ENCODE measurements around the gene LDAH. TPM values are rescaled to one million over a fixed set of nuclear protein-coding genes. Genes with fewer than 3 reads are reported as not detected.

The LDAH gene
- total RNA-seq, 2 experiments from 2014 or later: 31.1 to 37.6 TPM

DNA sequence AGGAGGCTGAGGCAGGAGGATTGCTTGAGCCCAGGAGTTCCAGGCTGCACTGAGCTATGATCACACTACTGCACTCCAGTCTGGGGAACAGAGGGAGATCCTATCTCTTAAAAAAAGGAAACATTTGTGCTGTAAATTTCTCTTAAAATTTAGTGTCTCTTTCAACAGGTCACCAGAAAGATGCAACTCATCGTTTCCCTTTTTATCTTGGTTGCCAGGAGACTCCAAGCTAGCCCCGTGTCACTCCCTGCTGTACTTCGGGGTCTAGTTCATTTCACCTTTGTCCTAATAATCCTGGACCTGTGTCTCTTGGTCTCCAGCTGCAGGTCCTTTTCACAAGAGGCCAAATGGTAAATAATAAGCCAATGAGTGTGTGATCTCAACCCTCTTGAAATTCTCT lies 179.1 kb downstream of the LDAH start:
- Mint-ChIP-seq H3K4me1 (ENCODE audit: low read depth) (peaks cover 3% of the 10 kb centered on the region), H3K27me3 (ENCODE audit: low read depth) (no peaks in the 10 kb centered on the region), H3K9me3 (no peaks in the 10 kb centered on the region), H3K36me3 (ENCODE audit: low read depth) (peaks cover 6% of the 10 kb centered on the region), H3K4me3 (no peak overlapping the region), H3K27ac (no peak overlapping the region)
- intact Hi-C loops (cut with micrococcal nuclease): loop anchor here (2.0 to 10.0 kb wide), 3 partner anchors 402 to 689 kb away; partner anchors contain the start of gene MATN3
- DNase-seq: no peak
- CTCF ChIA-PET: interaction anchor here (0.6 to 5.8 kb wide), 15 partner anchors 8 to 403 kb away, joined by 3 to 63 read pairs (median 4); partner anchors contain the start of genes HS1BP3 and RHOB

DNA sequence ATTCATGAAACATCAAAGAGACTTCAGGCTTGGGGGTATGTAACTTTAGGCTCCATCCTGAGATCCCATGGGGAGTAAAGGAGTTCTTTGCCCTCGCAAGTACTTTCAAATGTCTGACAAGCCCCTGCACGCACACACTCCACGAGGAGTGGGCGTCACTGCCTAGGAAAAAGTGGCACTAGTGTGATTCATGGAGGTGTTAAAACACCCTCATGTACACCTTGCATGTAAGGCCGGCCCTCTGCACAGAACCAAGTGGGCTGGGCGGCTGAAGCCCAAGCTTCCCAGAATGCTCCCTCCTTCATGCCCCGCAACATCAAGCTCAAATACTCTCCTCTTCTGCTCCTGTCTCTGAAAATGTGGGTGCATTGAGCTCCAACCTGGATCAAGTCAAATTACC lies 179.8 kb downstream of the LDAH start:
- CTCF ChIA-PET: interaction anchor here (0.9 to 5.8 kb wide), 23 partner anchors 8 to 403 kb away, joined by 3 to 63 read pairs (median 3); partner anchors contain the start of genes HS1BP3 and RHOB
- intact Hi-C loops (cut with micrococcal nuclease): loop anchor here (2.0 to 10.0 kb wide), 3 partner anchors 401 to 688 kb away; partner anchors contain the start of gene MATN3
- Mint-ChIP-seq H3K27me3 (ENCODE audit: low read depth) (no peaks in the 10 kb centered on the region), H3K4me1 (ENCODE audit: low read depth) (no peaks in the 10 kb centered on the region), H3K4me3 (no peak overlapping the region), H3K36me3 (ENCODE audit: low read depth) (peaks cover 6% of the 10 kb centered on the region), H3K9me3 (no peaks in the 10 kb centered on the region), H3K27ac (no peak overlapping the region)
- DNase-seq: no peak

GRCh38 chr2:20642055-20642971 lies 180.6 kb downstream of the LDAH start:
- Mint-ChIP-seq H3K27me3 (ENCODE audit: low read depth) (no peaks in the 10 kb centered on the region), H3K4me3 (no peak overlapping the region), H3K27ac (no peak overlapping the region), H3K9me3 (no peaks in the 10 kb centered on the region), H3K4me1 (ENCODE audit: low read depth) (no peaks in the 10 kb centered on the region), H3K36me3 (ENCODE audit: low read depth) (peaks cover 6% of the 10 kb centered on the region)
- intact Hi-C loops (cut with micrococcal nuclease): loop anchor here (1.0 to 10.0 kb wide), 5 partner anchors 199 to 688 kb away; partner anchors contain the start of gene MATN3
- CTCF ChIA-PET: interaction anchor here (0.6 to 5.8 kb wide), 24 partner anchors 8 to 317 kb away, joined by 3 to 63 read pairs (median 4); partner anchors contain the start of genes HS1BP3 and RHOB
- DNase-seq: peak; percentile 73

DNA sequence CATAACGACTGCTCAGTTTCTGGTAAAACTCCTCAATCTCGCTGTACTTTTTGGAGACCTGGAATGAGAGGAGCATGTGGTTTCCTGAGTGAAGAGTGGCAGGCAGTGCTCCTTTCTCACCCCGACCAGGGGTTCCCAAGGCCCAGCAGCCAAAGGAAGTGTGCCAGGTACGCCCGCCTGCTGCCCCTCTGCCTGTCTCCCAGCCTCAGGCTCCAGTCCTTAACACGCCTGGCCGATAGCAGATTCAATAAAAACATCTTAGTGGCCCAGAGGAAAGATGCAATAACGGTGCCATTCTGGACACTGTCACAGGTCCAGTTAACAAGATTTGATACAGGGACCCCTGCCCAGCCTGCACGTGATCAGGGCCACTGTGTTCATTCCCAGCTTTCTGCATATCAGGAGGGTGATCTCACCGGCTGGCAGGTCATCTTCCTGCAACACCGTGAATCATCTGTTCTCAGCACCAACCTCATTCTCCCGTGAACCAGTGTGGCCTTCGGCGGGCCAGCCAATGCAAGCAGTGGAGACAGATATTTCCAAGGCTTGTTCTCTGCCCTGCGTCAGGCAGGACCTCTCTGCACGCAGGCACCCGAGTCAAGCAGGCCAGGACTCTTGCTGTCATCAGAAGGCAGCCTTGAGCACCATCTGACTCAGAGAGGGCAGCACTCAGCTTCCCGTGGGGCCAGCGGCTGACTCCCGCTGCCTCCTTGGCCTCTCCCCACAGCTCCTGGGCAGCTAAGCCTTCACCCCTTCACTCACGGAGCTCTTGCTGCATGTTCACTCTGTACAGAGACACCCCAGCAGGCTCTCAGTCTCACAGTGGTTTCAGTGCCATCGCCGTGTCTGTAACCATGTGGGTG lies 181.5 kb downstream of the LDAH start:
- DNase-seq: no peak
- H3K9me3 Mint-ChIP-seq: no peaks in the 10 kb centered on the region
- no peak overlapping the region for H3K4me3 Mint-ChIP-seq
- H3K27ac Mint-ChIP-seq: no peak overlapping the region
- CTCF ChIA-PET: interaction anchor here (0.7 to 5.8 kb wide), 16 partner anchors 10 to 316 kb away, joined by 3 to 63 read pairs (median 4); partner anchors contain the start of gene RHOB
- no peaks in the 10 kb centered on the region for H3K4me1 Mint-ChIP-seq (ENCODE audit: low read depth)
- H3K36me3 Mint-ChIP-seq (ENCODE audit: low read depth): peaks cover 8% of the 10 kb centered on the region
- H3K27me3 Mint-ChIP-seq (ENCODE audit: low read depth): no peaks in the 10 kb centered on the region
- intact Hi-C loops (cut with micrococcal nuclease): loop anchor here (5.0 to 10.0 kb wide), 2 partner anchors 399 to 627 kb away; partner anchors contain the start of gene MATN3

- Mint-ChIP-seq H3K27ac (no peak overlapping the region), H3K4me1 (ENCODE audit: low read depth) (no peaks in the 10 kb centered on the region), H3K4me3 (no peak overlapping the region), H3K36me3 (ENCODE audit: low read depth) (peaks cover 8% of the 10 kb centered on the region), H3K27me3 (ENCODE audit: low read depth) (no peaks in the 10 kb centered on the region), H3K9me3 (no peaks in the 10 kb centered on the region)
- DNase-seq: no peak
- CTCF ChIA-PET: interaction anchor here (0.8 to 5.8 kb wide), 8 partner anchors 10 to 315 kb away, joined by 3 to 63 read pairs (median 9); partner anchors contain the start of gene HS1BP3
- intact Hi-C loops (cut with micrococcal nuclease): loop anchor here (5.0 to 10.0 kb wide), 2 partner anchors 398 to 626 kb away; partner anchors contain the start of gene MATN3
Observed at GRCh38 chr2:20640411-20641122, 182.3 kb downstream of the LDAH start.

DNA sequence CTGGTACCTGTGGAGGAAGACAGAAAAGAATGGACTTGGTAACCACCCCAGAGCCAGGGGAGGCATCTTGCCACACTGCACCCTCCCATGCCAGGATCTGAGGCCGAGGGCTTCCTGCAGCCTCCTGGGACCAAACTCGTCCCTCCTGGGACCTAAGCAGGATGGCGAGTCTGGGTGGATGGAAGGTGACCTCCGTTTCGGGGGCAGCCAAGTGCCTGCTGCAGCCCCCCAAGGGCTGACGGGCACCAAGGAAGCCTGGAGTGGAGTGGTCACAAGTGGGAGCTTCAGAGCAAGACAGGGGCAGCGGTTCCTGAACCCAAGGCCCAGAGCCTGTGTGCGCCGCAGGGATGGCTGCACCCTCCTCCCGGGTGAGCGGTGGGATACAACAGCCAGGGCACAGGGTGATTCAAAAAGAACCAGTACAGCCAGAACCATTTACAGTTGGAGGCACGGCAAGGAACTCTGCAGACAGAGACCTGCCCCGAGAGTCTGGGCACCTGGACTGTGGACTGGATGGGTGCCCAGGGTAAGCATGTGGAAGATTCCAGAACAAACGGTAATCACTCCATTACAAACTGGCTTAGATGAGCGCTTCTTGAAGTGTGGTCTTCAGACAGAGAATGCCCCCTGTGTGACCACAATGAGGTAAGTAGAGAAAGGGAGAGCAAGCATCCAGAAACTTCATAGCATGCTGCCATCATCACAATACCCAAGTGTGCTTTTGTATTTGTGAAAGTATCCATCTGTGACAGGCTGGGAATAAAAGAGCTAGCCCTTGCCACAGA lies 184.1 kb downstream of the LDAH start:
- Mint-ChIP-seq H3K4me1 (ENCODE audit: low read depth) (no peaks in the 10 kb centered on the region), H3K27me3 (ENCODE audit: low read depth) (no peaks in the 10 kb centered on the region), H3K27ac (no peak overlapping the region), H3K36me3 (ENCODE audit: low read depth) (peaks cover 2% of the 10 kb centered on the region), H3K9me3 (no peaks in the 10 kb centered on the region), H3K4me3 (no peak overlapping the region)
- intact Hi-C loops (cut with micrococcal nuclease): no loop called here
- CTCF ChIA-PET: interaction anchor here (0.8 to 5.8 kb wide), 4 partner anchors 12 to 199 kb away, joined by 3 to 63 read pairs (median 8); partner anchors contain the start of genes HS1BP3 and RHOB
- DNase-seq: no peak

DNA sequence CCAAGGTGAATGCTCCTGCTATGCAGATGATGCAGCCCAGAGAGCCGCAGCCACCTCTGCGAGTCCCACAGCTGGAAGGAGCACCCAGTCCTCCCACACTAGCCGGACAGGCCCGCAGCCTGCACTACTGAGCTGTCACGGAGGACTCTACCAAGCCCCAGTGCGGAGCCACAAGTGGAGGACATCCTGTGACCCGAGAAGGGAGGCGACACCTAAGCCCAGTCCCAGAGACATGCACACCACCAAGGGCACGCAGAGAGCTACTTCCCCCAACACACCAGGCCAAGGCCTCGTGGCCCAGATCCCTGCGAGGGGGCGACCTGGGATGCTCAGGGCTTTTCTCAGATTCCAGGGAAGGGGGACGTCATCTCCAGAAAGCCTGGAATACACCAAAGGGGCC lies 184.9 kb downstream of the LDAH start:
- Mint-ChIP-seq H3K4me3 (no peak overlapping the region), H3K36me3 (ENCODE audit: low read depth) (peaks cover 2% of the 10 kb centered on the region), H3K4me1 (ENCODE audit: low read depth) (no peaks in the 10 kb centered on the region), H3K27me3 (ENCODE audit: low read depth) (no peaks in the 10 kb centered on the region), H3K27ac (no peak overlapping the region), H3K9me3 (no peaks in the 10 kb centered on the region)
- CTCF ChIA-PET: interaction anchor here (0.8 kb wide), 1 partner anchor 14 kb away, joined by 3 read pairs; no protein-coding TSS in a partner anchor
- DNase-seq: no peak
- intact Hi-C loops (cut with micrococcal nuclease): no loop called here

DNA sequence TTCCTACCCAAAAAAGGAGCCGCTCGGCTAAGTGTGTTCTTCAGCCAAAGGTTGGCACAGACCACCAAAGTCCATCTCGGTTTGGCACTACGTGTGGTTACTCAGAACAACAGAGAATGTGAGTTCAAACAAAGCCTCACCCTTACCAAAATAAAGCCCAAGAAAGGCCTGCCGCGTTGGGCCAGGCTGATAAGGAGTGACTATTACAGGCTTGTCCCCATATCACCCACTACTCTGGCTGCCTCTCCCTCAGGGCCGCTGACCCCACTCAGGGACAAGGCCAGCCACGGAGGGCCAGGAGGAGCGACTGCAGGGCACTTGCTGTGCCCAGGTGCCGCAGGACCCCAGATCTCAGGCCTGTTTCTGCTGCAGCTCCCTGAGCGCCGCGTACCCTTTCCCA lies 185.8 kb downstream of the LDAH start:
- Mint-ChIP-seq H3K36me3 (ENCODE audit: low read depth) (peaks cover 2% of the 10 kb centered on the region), H3K4me3 (no peak overlapping the region), H3K9me3 (no peaks in the 10 kb centered on the region), H3K27ac (no peak overlapping the region), H3K4me1 (ENCODE audit: low read depth) (no peaks in the 10 kb centered on the region), H3K27me3 (ENCODE audit: low read depth) (no peaks in the 10 kb centered on the region)
- intact Hi-C loops (cut with micrococcal nuclease): no loop called here
- CTCF ChIA-PET: interaction anchor here (1.4 kb wide), 1 partner anchor 190 kb away, joined by 5 read pairs; the partner anchor contains the start of gene RHOB
- DNase-seq: no peak

- DNase-seq: peak; percentile 60
- no peak overlapping the region for H3K4me3 Mint-ChIP-seq
Observed at GRCh38 chr2:20635675-20636584, 187.0 kb downstream of the LDAH start.

DNA sequence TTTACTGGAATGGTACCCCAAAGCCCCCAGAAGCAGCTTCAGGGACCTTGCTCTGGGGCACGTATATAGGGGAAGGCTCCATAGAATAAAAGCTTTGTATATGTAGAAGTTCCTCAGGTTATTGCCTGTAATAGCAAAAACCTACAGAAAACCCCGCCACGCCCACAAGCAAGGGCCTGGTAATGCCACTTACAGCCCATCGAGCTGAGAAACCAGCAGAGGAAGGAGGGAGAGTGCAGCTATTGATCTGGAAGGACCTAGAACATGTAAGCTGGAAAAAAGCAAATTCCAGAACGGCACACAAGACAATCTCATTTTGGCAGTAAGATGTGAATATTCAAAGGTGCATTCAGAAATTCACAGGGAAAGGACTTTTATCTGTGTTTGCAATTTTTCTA lies 187.8 kb downstream of the LDAH start:
- CTCF ChIA-PET: interaction anchor here (1.1 to 2.6 kb wide), 7 partner anchors 7 to 311 kb away, joined by 3 to 11 read pairs (median 5); partner anchors contain the start of gene RHOB
- Mint-ChIP-seq H3K27me3 (ENCODE audit: low read depth) (no peaks in the 10 kb centered on the region), H3K36me3 (ENCODE audit: low read depth) (peaks cover 2% of the 10 kb centered on the region), H3K27ac (no peak overlapping the region), H3K4me1 (ENCODE audit: low read depth) (no peaks in the 10 kb centered on the region), H3K9me3 (no peaks in the 10 kb centered on the region), H3K4me3 (no peak overlapping the region)
- no peak for DNase-seq
- intact Hi-C loops (cut with micrococcal nuclease): no loop called here

More at GRCh38 chr2:20635675-20636584, 187.0 kb downstream of the LDAH start:
- no peaks in the 10 kb centered on the region for H3K27me3 Mint-ChIP-seq (ENCODE audit: low read depth)
- CTCF ChIA-PET: interaction anchor here (0.9 to 2.6 kb wide), 9 partner anchors 13 to 225 kb away, joined by 3 to 11 read pairs (median 4); partner anchors contain the start of gene RHOB
- intact Hi-C loops (cut with micrococcal nuclease): loop anchor here (1.0 kb wide), 1 partner anchor 193 kb away; no protein-coding TSS in a partner anchor
- H3K36me3 Mint-ChIP-seq (ENCODE audit: low read depth): peaks cover 2% of the 10 kb centered on the region
- H3K9me3 Mint-ChIP-seq: no peaks in the 10 kb centered on the region
- H3K4me1 Mint-ChIP-seq (ENCODE audit: low read depth): no peaks in the 10 kb centered on the region
- no peak overlapping the region for H3K27ac Mint-ChIP-seq
